Stomach (tissue), 9 donors: ENCODE measurements around the gene AUTS2. TPM values are rescaled to one million over a fixed set of nuclear protein-coding genes. Genes with fewer than 3 reads are reported as not detected.

Experiments used
- DNase-seq, 2 donors: peaks; one replicate each; pipeline versions ENCODE4 v3.0.0 to v3.0.0-alpha.2; 2013 to 2019
- H3K27ac ChIP-seq, 5 donors: fragments of 200-600 bp in 4 of 5; sonication (generic) in 4 of 5; one replicate each; pipeline ENCODE4 v1.5.1; 2013 to 2019; ENCODE audit warnings: mild to moderate bottlenecking in 1 of 5, moderate library complexity in 1 of 5
- H3K27me3 ChIP-seq, 3 donors: fragments of 200-600 bp; sonication (generic); one replicate each; pipeline ENCODE4 v1.5.1; 2017 to 2019; ENCODE audit warnings: mixed run types in 1 of 3
- H3K36me3 ChIP-seq, 4 donors: fragments of 200-600 bp; sonication (generic); 1 replicate in 3 of 4; 2 replicates in 1 of 4; pipeline ENCODE4 v1.5.1; 2016 to 2019
- H3K4me1 ChIP-seq, 4 donors: fragments of 200-600 bp; sonication (generic); one replicate each; pipeline ENCODE4 v1.5.1; 2016 to 2019
- H3K4me3 ChIP-seq, 4 donors: fragments of 200-600 bp; sonication (generic) in 3 of 4; one replicate each; pipeline ENCODE4 v1.5.1; 2016 to 2019; ENCODE audit warnings: mild to moderate bottlenecking in 1 of 4
- H3K9me3 ChIP-seq, 4 donors: fragments of 200-600 bp; sonication (generic); one replicate each; pipeline ENCODE4 v1.5.1; 2016 to 2019
- CTCF ChIP-seq, 7 experiments: fragments of 450-650 bp in 4 of 7; fragments of 200-600 bp in 3 of 7; sonication (generic) in 3 of 7; IDR thresholded peaks; one replicate each; pipeline ENCODE4 v1.5.1; 2016 to 2019; ENCODE audit warnings: antibody characterized with exemption in 7 of 7, control low read depth in 2 of 7, mild to moderate bottlenecking in 1 of 7
- EP300 ChIP-seq: sonication (generic); formaldehyde crosslinking; IDR thresholded peaks from one replicate; pipeline ENCODE4 v1.6.1; 2017; ENCODE audit warnings: antibody characterized with exemption
- POLR2A ChIP-seq, 4 donors: fragments of 450-650 bp; IDR thresholded peaks; one replicate each; pipeline ENCODE4 v1.6.1; 2016; ENCODE audit warnings: antibody characterized with exemption in 4 of 4, control low read depth in 2 of 4, mild to moderate bottlenecking in 1 of 4, moderate library complexity in 1 of 4
- POLR2AphosphoS5 ChIP-seq, 3 donors: sonication (generic); formaldehyde crosslinking; IDR thresholded peaks; one replicate each; pipeline ENCODE4 v1.6.1; 2016; ENCODE audit warnings: antibody characterized with exemption in 3 of 3
- WGBS, 5 donors: extraction: QIAGEN DNeasy Blood & Tissue Kit in 3 of 5; methylation state at CpG; one replicate each; pipeline versions ENCODE4 v1.1.5 to v1.1.7; 2013 to 2018; 5-methylcytosine and 5-hydroxymethylcytosine counted together
- intact Hi-C: fragments of 100-400 bp; cut with DNase I; formaldehyde crosslinking; loops from one replicate; pipeline ENCODE4 v1.15.1; 2023; ENCODE audit warnings: low total_unique reads
- polyA plus RNA-seq, 3 donors: library from polyadenylated mRNA; stranded (reverse); fragments of 200-250 nt; gene quantifications; one replicate each; pipeline ENCODE4 v1.2.3, GENCODE V29; 2013
- total RNA-seq, 5 donors: library from RNA; depleted of rRNA; stranded (reverse); fragments of >200 nt; gene quantifications; one replicate each; pipeline versions ENCODE4 v1.1.0 to v1.2.3, GENCODE V29; 2014 to 2016
- donor health status: healthy with polysubstance abuse.
- donor health status: Bipolar disorder and iron deficiency.
- donor health status: healthy.

AUTS2 gene
- total and polyA plus RNA-seq, 8 donors = 3.8 to 90.3 (median 38.1) TPM

GRCh38 chr7:70063371-70063770 is 465.1 kb downstream of the AUTS2 start:
- Histone ChIP-seq H3K27me3 (no peaks in the 10 kb centered on the region), H3K36me3 (no peaks in the 10 kb centered on the region), H3K9me3 (no peaks in the 10 kb centered on the region), H3K27ac (peak overlapping the region in 1 of 5 donors; percentile 30), H3K4me1 (peaks cover 0 to 16% (median 2%) of the 10 kb centered on the region in 4 donors), H3K4me3 (no peak overlapping the region)
- DNase-seq = no peak
- WGBS, 5 donors = 77 to 84% (median 81%) methylated on average over 6 of the region's 6 CpGs
- no peak for TF ChIP-seq CTCF (IDR thresholded peaks at IDR 0.05)
- TF ChIP-seq EP300 = no peak
- TF ChIP-seq POLR2A (IDR thresholded peaks at IDR 0.05) = no peak
- no peak for TF ChIP-seq POLR2AphosphoS5 (IDR thresholded peaks at IDR 0.05)
- intact Hi-C loops = no loop called here

GRCh38 chr7:70063927-70064326 is 465.7 kb downstream of the AUTS2 start:
- WGBS, 5 donors = 63 to 84% (median 79%) methylated on average over 6 of the region's 6 CpGs
- no peak overlapping the region for H3K4me3 ChIP-seq
- no peaks in the 10 kb centered on the region for H3K36me3 ChIP-seq
- H3K27ac ChIP-seq = peak overlapping the region in 1 of 5 donors; percentile 30
- no peaks in the 10 kb centered on the region for H3K9me3 ChIP-seq
- DNase-seq = peak in 1 of 2 donors; percentile 62
- H3K27me3 ChIP-seq = no peaks in the 10 kb centered on the region
- TF ChIP-seq POLR2A (IDR thresholded peaks at IDR 0.05) = no peak
- peak in 2 of 3 donors; percentile 29 to 50 for TF ChIP-seq POLR2AphosphoS5 (IDR thresholded peaks at IDR 0.05)
- intact Hi-C loops = no loop called here
- peaks cover 0 to 16% (median 2%) of the 10 kb centered on the region in 4 donors for H3K4me1 ChIP-seq

GRCh38 chr7:70066844-70067243 is 468.6 kb downstream of the AUTS2 start:
- no peak for TF ChIP-seq EP300
- no peak for TF ChIP-seq CTCF (IDR thresholded peaks at IDR 0.05)
- no peak for TF ChIP-seq POLR2AphosphoS5 (IDR thresholded peaks at IDR 0.05)
- no peak for TF ChIP-seq POLR2A (IDR thresholded peaks at IDR 0.05)

GRCh38 chr7:70068531-70068930 is 470.3 kb downstream of the AUTS2 start:
- no peaks in the 10 kb centered on the region for H3K36me3 ChIP-seq
- peaks cover 0 to 25% (median 9%) of the 10 kb centered on the region in 4 donors for H3K4me1 ChIP-seq
- no peak overlapping the region for H3K4me3 ChIP-seq
- no peak overlapping the region for H3K27ac ChIP-seq
- DNase-seq = no peak
- no peaks in the 10 kb centered on the region for H3K9me3 ChIP-seq
- WGBS, 5 donors = 72 to 90% (median 82%) methylated on average over 2 of the region's 2 CpGs
- no peak for TF ChIP-seq POLR2AphosphoS5 (IDR thresholded peaks at IDR 0.05)
- no peak for TF ChIP-seq CTCF (IDR thresholded peaks at IDR 0.05)
- no peak for TF ChIP-seq EP300
- TF ChIP-seq POLR2A (IDR thresholded peaks at IDR 0.05) = no peak
- no peaks in the 10 kb centered on the region for H3K27me3 ChIP-seq
- intact Hi-C loops = no loop called here

More at GRCh38 chr7:70066844-70067243, 468.6 kb downstream of the AUTS2 start:
- peaks cover 0 to 22% (median 5%) of the 10 kb centered on the region in 4 donors for H3K4me1 ChIP-seq
- intact Hi-C loops = no loop called here
- H3K4me3 ChIP-seq = no peak overlapping the region
- no peak for DNase-seq
- no peak overlapping the region for H3K27ac ChIP-seq
- H3K9me3 ChIP-seq = no peaks in the 10 kb centered on the region
- no peaks in the 10 kb centered on the region for H3K27me3 ChIP-seq
- WGBS, 5 donors = 72 to 83% (median 75%) methylated on average over 2 of the region's 2 CpGs
- H3K36me3 ChIP-seq = no peaks in the 10 kb centered on the region

GRCh38 chr7:70069977-70070376 is 471.7 kb downstream of the AUTS2 start:
- Histone ChIP-seq H3K9me3 (no peaks in the 10 kb centered on the region), H3K36me3 (no peaks in the 10 kb centered on the region), H3K4me1 (peaks cover 0 to 16% (median 7%) of the 10 kb centered on the region in 4 donors), H3K4me3 (no peak overlapping the region), H3K27me3 (no peaks in the 10 kb centered on the region), H3K27ac (no peak overlapping the region)
- 82 to 96% (median 94%) methylated on average over 2 of the region's 2 CpGs for WGBS, 5 donors
- DNase-seq = no peak
- intact Hi-C loops = no loop called here
- TF ChIP-seq POLR2A (IDR thresholded peaks at IDR 0.05) (no peak), EP300 (no peak), CTCF (IDR thresholded peaks at IDR 0.05) (no peak), POLR2AphosphoS5 (IDR thresholded peaks at IDR 0.05) (no peak)
